Fibroblast of lung (primary cell): ENCODE results near the gene ZNF516.

Experiments
- EZH2 ChIP-seq: IDR thresholded peaks from 2 replicates; pipeline ENCODE4 v1.5.1; 2012; ENCODE audit warnings: low read length, control low read depth, mild to moderate bottlenecking; ENCODE audit errors: missing control alignments
- TF ChIP-seq, protein P1 (sequence below), 2 donors: IDR thresholded peaks in 1 of 2; conservative IDR thresholded peaks in 1 of 2; 1 replicate in 1 of 2; 2 replicates in 1 of 2; pipeline ENCODE4 v1.5.1; 2011 to 2012; ENCODE audit warnings: low read length in 2 of 2, control low read depth in 1 of 2, inconsistent platforms in 1 of 2, low read depth in 1 of 2, mild to moderate bottlenecking in 1 of 2

DNA sequence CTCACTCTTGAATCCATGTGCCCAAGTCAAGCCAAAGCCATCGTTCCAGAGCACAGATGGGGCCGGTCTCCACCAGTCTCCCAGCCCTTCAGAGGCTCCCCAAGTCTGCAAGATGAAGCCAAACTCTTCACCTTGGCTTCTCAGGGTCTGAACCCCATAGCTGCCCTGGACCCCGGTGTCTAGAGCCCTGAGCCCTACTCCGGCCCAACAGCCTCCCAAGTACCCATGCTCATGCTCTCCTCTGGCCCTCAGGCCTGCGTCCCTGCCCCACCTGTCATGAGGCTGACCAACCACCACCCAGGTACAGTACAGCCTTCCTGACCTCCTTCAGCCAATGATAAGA lies 46.0 kb downstream of the ZNF516 start:
- TF ChIP-seq, protein P1, sequence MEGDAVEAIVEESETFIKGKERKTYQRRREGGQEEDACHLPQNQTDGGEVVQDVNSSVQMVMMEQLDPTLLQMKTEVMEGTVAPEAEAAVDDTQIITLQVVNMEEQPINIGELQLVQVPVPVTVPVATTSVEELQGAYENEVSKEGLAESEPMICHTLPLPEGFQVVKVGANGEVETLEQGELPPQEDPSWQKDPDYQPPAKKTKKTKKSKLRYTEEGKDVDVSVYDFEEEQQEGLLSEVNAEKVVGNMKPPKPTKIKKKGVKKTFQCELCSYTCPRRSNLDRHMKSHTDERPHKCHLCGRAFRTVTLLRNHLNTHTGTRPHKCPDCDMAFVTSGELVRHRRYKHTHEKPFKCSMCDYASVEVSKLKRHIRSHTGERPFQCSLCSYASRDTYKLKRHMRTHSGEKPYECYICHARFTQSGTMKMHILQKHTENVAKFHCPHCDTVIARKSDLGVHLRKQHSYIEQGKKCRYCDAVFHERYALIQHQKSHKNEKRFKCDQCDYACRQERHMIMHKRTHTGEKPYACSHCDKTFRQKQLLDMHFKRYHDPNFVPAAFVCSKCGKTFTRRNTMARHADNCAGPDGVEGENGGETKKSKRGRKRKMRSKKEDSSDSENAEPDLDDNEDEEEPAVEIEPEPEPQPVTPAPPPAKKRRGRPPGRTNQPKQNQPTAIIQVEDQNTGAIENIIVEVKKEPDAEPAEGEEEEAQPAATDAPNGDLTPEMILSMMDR (conservative IDR thresholded peaks at IDR 0.05 in 1 of 2, IDR thresholded peaks at IDR 0.05 in 1 of 2; ENCODE audit: low read depth in 1 of 2, low read length in 2 of 2) = no peak
- TF ChIP-seq EZH2 = no peak
